Activated naive CD4-positive, alpha-beta T cell treated with anti-CD3 and anti-CD28 coated beads for 36 hours (primary cell): ENCODE measurements around the gene KCNIP1. TPM values are rescaled to one million over a fixed set of nuclear protein-coding genes. Genes with fewer than 3 reads are reported as not detected.

Experiments used
- CTCF ChIA-PET: fragments of 350-600 bp; sonication (Branson Sonifier 250); formaldehyde crosslinking; loops from one replicate; lab custom pipeline; 2021; ENCODE audit warnings: antibody characterized with exemption; lab: Charles Lee
- DNase-seq: peaks from one replicate; pipeline ENCODE4 v3.0.0-alpha.2; 2020
- H3K27ac Mint-ChIP-seq: one replicate; pipeline ENCODE4 v1.8.0; 2021; ENCODE audit warnings: mild to moderate bottlenecking, mixed read lengths
- H3K27me3 Mint-ChIP-seq: one replicate; pipeline ENCODE4 v1.8.0; 2021; ENCODE audit warnings: low read depth, mixed read lengths
- H3K36me3 Mint-ChIP-seq: one replicate; pipeline ENCODE4 v1.8.0; 2021; ENCODE audit warnings: low read depth, mixed read lengths
- H3K4me1 Mint-ChIP-seq: one replicate; pipeline ENCODE4 v1.8.0; 2021; ENCODE audit warnings: low read depth, mixed read lengths
- H3K4me3 Mint-ChIP-seq: one replicate; pipeline ENCODE4 v1.8.0; 2021; ENCODE audit warnings: mild to moderate bottlenecking, moderate library complexity, mixed read lengths
- H3K9me3 Mint-ChIP-seq: one replicate; pipeline ENCODE4 v1.8.0; 2021; ENCODE audit warnings: mixed read lengths
- intact Hi-C: fragments of 100-400 bp; cut with micrococcal nuclease; formaldehyde crosslinking; loops from one replicate; pipeline ENCODE4 v1.15.1; 2023
- total RNA-seq, 2 experiments: library from RNA; stranded (reverse); gene quantifications; one replicate each; pipeline ENCODE4 v1.2.3, GENCODE V29; 2021

The KCNIP1 gene
- total RNA-seq: not detected

DNA sequence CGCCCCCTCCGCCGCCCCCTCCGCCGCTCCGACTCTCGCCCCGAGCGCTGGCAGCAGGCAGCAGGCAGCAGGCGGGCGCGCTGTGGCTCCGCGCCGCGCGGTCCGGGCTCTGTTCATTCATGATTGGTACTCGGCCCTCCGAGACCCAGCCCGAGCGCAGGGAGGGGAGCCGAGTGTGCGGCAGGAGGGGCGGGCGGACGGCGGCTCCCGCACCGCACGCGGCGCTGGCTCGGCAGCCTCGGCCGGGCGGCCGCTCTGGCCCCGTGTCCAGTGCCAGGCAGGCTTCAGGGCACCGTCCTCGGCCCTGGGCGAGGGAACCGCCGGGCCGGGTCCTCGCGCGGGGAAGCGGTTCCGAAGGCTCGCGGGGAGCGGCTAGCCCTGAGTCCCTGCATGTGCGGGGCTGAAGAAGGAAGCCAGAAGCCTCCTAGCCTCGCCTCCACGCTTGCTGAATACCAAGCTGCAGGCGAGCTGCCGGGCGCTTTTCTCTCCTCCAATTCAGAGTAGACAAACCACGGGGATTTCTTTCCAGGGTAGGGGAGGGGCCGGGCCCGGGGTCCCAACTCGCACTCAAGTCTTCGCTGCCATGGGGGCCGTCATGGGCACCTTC, at the start of gene KCNIP1:
Gene KCNIP1 (plus strand): TSS at position 31 of the 607 bp plus-strand sequence.
- Mint-ChIP-seq H3K9me3 (no peaks in the 10 kb centered on the region), H3K36me3 (no peaks in the 10 kb centered on the region), H3K4me3 (no peak within 1 kb of the TSS), H3K27ac (no peak within 1 kb of the TSS), H3K27me3 (peaks cover 40% of the 10 kb centered on the region), H3K4me1 (no peaks in the 10 kb centered on the region)
- intact Hi-C loops: no loop called here
- DNase-seq: no peak
- CTCF ChIA-PET: no interaction called here

- Mint-ChIP-seq H3K9me3 (peaks cover 4% of the 10 kb centered on the region), H3K4me3 (no peak overlapping the region), H3K36me3 (no peaks in the 10 kb centered on the region), H3K27ac (no peak overlapping the region), H3K4me1 (peaks cover 2% of the 10 kb centered on the region), H3K27me3 (peaks cover 17% of the 10 kb centered on the region)
- intact Hi-C loops: no loop called here
- CTCF ChIA-PET: no interaction called here
- no peak for DNase-seq
Measured at GRCh38 chr5:170463426-170463825, 40.4 kb upstream of the KCNIP1 start.

DNA sequence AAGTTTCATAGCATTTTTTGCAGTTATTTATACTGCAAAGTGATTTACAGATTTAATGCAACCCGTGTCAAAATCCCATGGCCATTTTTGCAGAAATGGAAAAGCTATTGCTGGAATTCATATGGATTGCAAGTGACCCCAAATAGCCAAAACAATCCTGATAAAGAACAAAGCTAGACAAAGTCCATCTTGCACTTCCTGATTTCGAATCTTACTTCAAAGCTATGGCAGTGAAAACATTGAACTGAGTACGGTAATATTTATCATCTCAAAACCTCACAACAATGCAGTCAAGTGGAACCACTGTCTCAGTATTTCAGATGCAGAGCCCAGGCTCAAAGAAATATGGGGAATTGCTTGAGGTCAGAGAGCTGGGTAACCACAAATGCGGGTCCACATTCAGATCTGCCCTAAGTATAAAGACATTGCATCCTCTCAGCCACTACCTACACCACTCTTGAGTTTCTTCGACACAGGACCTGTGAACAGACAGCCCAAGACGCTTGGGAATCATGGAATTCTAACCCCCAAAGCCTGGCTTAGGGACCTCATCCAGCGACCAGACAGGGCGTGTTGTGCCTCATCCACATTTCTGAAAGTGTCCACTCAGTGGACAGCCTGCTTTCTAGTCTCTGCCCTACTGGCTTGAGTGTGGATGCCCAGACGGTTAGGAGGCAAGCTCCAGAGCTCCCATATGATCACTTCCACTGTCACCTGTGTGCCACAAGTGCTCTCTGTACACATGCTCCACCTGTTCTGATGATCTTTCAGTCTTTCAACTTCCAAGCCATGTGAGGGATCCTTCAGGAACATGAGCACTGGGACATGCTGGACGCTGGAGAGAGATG, 39.3 kb upstream of the KCNIP1 start:
- no peak overlapping the region for H3K4me3 Mint-ChIP-seq
- intact Hi-C loops: no loop called here
- H3K27me3 Mint-ChIP-seq: peaks cover 17% of the 10 kb centered on the region
- no peak for DNase-seq
- H3K4me1 Mint-ChIP-seq: peaks cover 1% of the 10 kb centered on the region
- CTCF ChIA-PET: no interaction called here
- H3K27ac Mint-ChIP-seq: no peak overlapping the region
- no peaks in the 10 kb centered on the region for H3K36me3 Mint-ChIP-seq
- H3K9me3 Mint-ChIP-seq: peaks cover 4% of the 10 kb centered on the region

GRCh38 chr5:170466553-170466952, 37.3 kb upstream of the KCNIP1 start:
- H3K27me3 Mint-ChIP-seq: peaks cover 18% of the 10 kb centered on the region
- no peak overlapping the region for H3K4me3 Mint-ChIP-seq
- no peaks in the 10 kb centered on the region for H3K36me3 Mint-ChIP-seq
- intact Hi-C loops: no loop called here
- no peak for DNase-seq
- no peaks in the 10 kb centered on the region for H3K4me1 Mint-ChIP-seq
- H3K9me3 Mint-ChIP-seq: no peaks in the 10 kb centered on the region
- CTCF ChIA-PET: interaction anchor here (0.6 to 1.7 kb wide), 2 partner anchors 17 to 31 kb away, joined by 3 to 5 read pairs; no protein-coding TSS in a partner anchor
- no peak overlapping the region for H3K27ac Mint-ChIP-seq

DNA sequence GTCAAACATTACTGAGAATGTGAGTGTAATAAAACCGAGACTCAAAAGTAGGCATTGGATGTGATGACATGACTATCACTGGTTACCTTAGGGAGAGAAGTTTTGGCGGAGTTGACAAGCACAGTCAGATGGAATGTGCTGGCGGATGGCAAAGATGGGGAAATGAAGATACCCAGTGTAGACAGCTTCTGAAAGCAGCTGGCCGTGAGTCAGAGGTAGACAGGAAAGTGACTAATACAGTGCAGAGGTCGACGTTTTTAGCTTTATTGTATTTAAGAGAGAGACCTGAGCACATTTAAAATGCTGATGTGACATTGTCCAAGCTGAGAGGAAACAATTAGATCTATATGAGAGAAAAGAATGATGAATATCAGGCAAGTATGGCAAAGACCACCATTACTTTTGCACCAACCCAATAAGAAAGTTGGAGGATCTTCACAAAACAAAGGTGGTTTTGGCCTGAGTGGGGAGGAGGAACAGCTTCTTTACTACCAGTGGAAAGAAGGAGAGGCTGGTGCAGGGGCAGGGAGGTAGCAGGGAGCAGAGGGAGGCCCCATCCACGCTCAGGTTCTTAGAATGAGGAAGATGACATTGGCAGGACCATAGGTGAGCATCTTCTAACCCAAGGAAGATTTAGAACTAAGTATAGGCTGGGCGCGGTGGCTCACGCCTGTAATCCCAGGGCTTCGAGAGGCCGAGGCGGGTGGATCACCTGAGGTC, 36.7 kb upstream of the KCNIP1 start:
- Mint-ChIP-seq H3K36me3 (no peaks in the 10 kb centered on the region), H3K9me3 (no peaks in the 10 kb centered on the region), H3K27me3 (peaks cover 12% of the 10 kb centered on the region), H3K4me1 (no peaks in the 10 kb centered on the region), H3K27ac (no peak overlapping the region), H3K4me3 (no peak overlapping the region)
- CTCF ChIA-PET: interaction anchor here (1.2 to 1.7 kb wide), 2 partner anchors 32 to 46 kb away, joined by 3 to 5 read pairs; no protein-coding TSS in a partner anchor
- DNase-seq: peak; percentile 77
- intact Hi-C loops: loop anchor here (1.0 kb wide), 1 partner anchor 105 kb away; no protein-coding TSS in a partner anchor

DNA sequence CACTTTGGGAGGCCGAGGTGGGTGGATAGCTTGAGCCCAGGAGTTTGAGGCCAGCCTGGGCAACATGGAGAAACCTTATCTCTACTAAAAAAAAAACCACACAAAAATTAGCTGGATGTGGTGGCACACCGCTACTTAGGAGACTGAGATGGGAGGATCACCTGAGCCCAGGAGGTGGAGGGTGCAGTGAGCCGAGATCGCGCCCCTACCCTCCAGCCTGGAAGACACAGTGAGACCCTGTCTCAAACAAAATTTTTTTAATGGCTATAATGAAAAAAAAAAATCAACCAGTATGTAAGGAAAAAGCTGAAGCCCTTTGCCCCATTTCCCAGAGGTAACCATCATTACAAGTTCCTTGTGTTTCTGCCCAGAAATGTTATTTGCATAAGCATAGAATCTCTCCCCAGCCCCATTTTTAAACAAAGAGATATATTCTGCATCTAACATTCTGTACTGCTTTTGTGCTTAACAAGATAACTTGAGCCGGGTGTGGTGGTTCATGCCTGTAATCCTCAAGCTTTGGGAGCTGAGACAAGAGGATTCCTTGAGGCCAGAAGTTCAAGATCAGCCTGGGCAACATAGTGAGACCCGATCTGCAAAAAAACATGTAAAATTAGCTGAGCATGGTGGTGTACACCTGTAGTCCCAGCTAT, 35.1 kb upstream of the KCNIP1 start:
- CTCF ChIA-PET: interaction anchor here (0.6 to 1.3 kb wide), 4 partner anchors 23 to 166 kb away, joined by 3 to 5 read pairs (median 3); no protein-coding TSS in a partner anchor
- Mint-ChIP-seq H3K4me3 (no peak overlapping the region), H3K4me1 (no peaks in the 10 kb centered on the region), H3K27ac (no peak overlapping the region), H3K9me3 (no peaks in the 10 kb centered on the region), H3K27me3 (peaks cover 11% of the 10 kb centered on the region), H3K36me3 (no peaks in the 10 kb centered on the region)
- no peak for DNase-seq
- intact Hi-C loops: no loop called here

- peaks cover 12% of the 10 kb centered on the region for H3K27me3 Mint-ChIP-seq
- CTCF ChIA-PET: interaction anchor here (0.6 to 1.3 kb wide), 2 partner anchors 24 to 34 kb away, joined by 3 to 5 read pairs; no protein-coding TSS in a partner anchor
- H3K4me3 Mint-ChIP-seq: no peak overlapping the region
- intact Hi-C loops: no loop called here
- DNase-seq: no peak
- no peaks in the 10 kb centered on the region for H3K36me3 Mint-ChIP-seq
- no peak overlapping the region for H3K27ac Mint-ChIP-seq
- H3K4me1 Mint-ChIP-seq: no peaks in the 10 kb centered on the region
- no peaks in the 10 kb centered on the region for H3K9me3 Mint-ChIP-seq
Measured at GRCh38 chr5:170469414-170469813, 34.4 kb upstream of the KCNIP1 start.

DNA sequence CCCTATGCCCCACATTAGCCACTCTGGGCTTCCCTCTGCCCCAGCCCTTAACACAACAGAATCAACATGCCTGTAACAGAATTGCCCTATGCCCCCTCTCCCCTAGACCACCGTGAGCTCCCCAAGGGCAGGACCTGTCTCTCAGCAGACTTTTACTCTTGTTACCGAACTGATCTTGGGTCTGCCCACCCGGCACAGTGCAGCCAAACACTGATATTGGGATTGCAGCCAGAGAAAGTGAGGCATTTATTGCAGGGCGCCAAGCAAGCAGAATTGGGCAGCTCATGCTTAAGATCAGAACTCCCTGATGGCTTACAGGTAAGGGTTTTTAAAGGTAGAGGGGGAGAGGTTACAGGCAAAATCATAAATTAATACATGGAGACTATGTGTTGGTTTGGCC, 33.5 kb upstream of the KCNIP1 start:
- no peak for DNase-seq
- CTCF ChIA-PET: no interaction called here
- peaks cover 18% of the 10 kb centered on the region for H3K27me3 Mint-ChIP-seq
- no peak overlapping the region for H3K4me3 Mint-ChIP-seq
- intact Hi-C loops: no loop called here
- H3K9me3 Mint-ChIP-seq: no peaks in the 10 kb centered on the region
- H3K36me3 Mint-ChIP-seq: no peaks in the 10 kb centered on the region
- H3K27ac Mint-ChIP-seq: no peak overlapping the region
- no peaks in the 10 kb centered on the region for H3K4me1 Mint-ChIP-seq

DNA sequence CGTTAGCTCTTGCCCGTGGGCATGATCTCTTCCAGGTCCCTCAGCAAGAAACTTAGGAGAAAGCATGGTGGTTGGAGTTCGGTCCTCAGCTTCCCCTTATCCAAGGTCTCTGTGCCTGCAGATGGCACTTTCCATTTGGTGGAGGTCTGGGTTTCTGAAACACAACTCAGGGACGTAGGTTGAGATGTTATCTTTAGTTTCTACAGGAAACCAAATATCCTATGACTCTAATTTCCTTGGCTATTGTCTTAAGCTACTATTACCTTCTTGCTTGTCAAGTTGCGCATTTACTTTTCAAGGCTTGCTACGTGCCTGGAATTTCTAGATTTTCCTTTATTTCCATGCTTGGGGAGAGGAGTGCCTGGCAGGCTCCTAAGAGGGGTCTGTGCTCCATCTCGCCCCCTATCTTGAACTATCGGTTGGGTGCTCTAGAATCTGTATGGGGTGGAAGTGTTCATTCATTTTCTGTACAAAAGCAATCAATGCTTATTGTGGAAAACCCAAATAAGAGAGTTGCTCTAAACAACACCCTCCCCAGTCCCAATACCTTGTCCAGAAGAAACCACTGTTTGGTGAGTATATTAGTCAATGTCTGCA, 32.9 kb upstream of the KCNIP1 start:
- intact Hi-C loops: no loop called here
- Mint-ChIP-seq H3K4me1 (no peaks in the 10 kb centered on the region), H3K27me3 (peaks cover 21% of the 10 kb centered on the region), H3K27ac (no peak overlapping the region), H3K36me3 (no peaks in the 10 kb centered on the region), H3K4me3 (no peak overlapping the region), H3K9me3 (no peaks in the 10 kb centered on the region)
- DNase-seq: no peak
- CTCF ChIA-PET: no interaction called here

- no peak for DNase-seq
- no peaks in the 10 kb centered on the region for H3K9me3 Mint-ChIP-seq
- CTCF ChIA-PET: no interaction called here
- H3K4me3 Mint-ChIP-seq: no peak overlapping the region
- intact Hi-C loops: no loop called here
- H3K36me3 Mint-ChIP-seq: no peaks in the 10 kb centered on the region
- H3K27ac Mint-ChIP-seq: no peak overlapping the region
- no peaks in the 10 kb centered on the region for H3K4me1 Mint-ChIP-seq
- peaks cover 21% of the 10 kb centered on the region for H3K27me3 Mint-ChIP-seq
Measured at GRCh38 chr5:170471551-170472178, 32.2 kb upstream of the KCNIP1 start.

DNA sequence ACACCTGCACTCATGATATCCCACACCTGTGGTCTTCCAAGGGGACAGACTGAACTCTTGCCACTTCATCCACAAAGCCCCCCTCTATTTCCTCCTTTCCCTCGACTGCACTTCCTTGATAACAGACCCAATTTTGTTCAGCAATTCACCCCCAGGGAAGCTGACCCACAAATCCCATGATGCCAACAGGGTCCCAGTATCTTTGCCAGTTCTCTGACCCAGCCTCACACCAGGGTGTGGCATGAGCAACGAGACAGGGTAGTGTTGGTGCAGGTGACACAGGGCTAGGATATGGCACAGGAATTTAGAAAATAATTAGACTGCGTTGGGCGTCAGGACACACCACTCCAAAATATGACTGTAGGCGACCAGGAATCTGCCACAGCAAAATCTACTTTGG, 30.2 kb upstream of the KCNIP1 start:
- H3K9me3 Mint-ChIP-seq: no peaks in the 10 kb centered on the region
- no peak overlapping the region for H3K27ac Mint-ChIP-seq
- no peak overlapping the region for H3K4me3 Mint-ChIP-seq
- DNase-seq: no peak
- CTCF ChIA-PET: interaction anchor here (1.7 to 1.8 kb wide), 2 partner anchors 38 to 160 kb away, joined by 4 to 6 read pairs; no protein-coding TSS in a partner anchor
- intact Hi-C loops: no loop called here
- no peaks in the 10 kb centered on the region for H3K4me1 Mint-ChIP-seq
- H3K36me3 Mint-ChIP-seq: no peaks in the 10 kb centered on the region
- peaks cover 21% of the 10 kb centered on the region for H3K27me3 Mint-ChIP-seq
